GM21381 (cell line): ENCODE data around the gene GSG1.
A peak's percentile ranks its signal among the peaks of the same experiment; 100 is the strongest.

ENCODE experiments used
- ATAC-seq: cut with Tn5 transposase; IDR thresholded peaks from one replicate; pipeline ENCODE4 v1.9.1; 2021; ENCODE audit warnings: mild to moderate bottlenecking, moderate library complexity; ENCODE audit not compliant: unreplicated experiment

GSG1 gene

DNA sequence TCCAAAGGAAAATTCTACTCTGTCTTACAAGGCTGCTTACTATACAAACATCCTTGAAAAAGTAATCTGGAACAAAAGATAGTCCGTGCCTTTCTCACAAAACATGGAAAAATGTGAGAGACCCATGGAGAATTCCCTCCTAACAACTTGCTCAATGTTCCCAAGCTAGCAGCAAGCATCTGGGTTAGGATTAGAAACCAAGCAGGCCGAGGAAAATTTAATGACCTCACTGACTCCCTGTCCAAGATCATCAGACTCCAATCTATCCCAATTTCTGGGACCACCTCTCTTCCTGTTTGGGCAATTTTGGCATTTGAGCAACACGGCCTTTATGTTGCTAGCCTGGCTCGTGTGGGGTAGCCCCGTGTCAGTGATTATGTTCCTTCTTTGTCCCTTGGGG is 18.1 kb upstream of the GSG1 start:
- no peak for ATAC-seq

DNA sequence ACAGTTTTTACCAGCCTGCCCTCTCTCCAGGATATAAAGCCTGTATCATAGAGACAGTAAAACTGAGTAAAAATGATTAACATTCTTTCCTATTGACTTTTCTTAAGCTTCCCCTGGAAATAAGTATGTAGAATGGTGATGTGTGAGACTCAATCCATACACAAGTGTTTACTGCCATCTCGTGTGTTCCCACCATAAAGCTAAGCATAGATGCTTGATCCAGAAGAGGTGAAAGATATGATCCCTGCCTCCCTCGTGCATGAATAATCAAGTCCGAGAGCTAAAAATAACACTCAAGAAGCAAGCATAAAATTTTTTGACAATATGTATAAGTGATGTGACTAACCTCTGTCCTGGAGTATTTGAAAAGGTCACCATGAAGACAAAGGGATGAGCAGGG is 16.9 kb upstream of the GSG1 start:
- no peak for ATAC-seq

DNA sequence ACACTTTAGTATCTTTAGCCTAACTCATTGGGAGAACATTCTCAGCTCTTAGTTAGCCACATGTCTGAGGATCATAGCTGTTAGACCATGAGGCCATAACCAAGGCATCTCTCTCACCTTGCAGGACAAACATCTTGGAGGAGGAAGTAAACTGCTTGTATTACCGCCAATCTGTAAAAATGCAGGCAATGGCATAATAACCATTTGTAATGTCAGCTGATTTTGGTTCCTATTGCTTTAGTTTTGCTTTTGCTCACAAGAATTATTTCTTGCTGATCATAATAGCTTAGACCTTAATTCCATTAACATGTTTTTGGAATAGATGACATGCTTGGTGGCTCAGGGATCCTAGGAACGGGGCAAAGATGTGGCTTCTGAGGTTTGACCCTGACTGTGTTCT is 16.4 kb upstream of the GSG1 start:
- ATAC-seq, result no peak

DNA sequence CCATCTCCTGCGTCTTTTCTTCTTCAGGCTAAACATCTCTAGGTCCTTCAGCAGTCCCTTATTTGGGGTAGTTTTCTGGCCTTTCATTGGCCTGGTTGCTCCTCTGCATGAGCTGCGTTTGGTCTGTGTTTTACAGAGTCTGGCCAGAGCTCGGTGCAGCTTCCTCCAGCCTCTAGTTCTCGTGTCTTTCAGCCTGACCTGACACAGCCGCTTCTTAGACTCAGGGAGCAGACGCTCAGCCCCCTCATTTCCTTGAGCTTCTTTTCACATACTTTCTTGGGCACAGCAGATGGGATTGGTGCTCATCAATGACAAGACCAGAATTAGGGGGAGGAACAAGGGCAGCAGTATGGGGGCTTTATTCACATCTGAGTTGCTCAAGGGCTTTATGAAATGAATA is 13.6 kb upstream of the GSG1 start:
- no peak for ATAC-seq

DNA sequence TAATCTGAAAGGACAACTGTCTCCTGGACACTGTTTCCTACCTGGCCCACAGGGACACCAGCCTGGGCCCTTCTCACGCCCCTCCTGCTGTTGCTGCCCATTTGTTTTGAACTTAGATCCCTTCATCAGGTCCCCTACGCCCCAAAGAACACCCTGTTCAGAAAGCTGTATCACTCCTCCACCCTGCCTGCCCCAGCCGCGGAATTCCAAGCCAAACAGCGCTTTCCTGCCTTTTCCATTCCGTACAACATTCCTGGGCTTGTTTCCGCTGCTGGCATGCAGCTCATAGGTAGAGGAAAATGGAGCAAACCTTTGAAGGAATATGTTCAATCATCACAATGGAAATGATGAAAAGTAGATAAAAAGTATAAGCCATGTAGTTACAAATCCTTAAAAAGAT is 12.8 kb upstream of the GSG1 start:
- ATAC-seq, result no peak

DNA sequence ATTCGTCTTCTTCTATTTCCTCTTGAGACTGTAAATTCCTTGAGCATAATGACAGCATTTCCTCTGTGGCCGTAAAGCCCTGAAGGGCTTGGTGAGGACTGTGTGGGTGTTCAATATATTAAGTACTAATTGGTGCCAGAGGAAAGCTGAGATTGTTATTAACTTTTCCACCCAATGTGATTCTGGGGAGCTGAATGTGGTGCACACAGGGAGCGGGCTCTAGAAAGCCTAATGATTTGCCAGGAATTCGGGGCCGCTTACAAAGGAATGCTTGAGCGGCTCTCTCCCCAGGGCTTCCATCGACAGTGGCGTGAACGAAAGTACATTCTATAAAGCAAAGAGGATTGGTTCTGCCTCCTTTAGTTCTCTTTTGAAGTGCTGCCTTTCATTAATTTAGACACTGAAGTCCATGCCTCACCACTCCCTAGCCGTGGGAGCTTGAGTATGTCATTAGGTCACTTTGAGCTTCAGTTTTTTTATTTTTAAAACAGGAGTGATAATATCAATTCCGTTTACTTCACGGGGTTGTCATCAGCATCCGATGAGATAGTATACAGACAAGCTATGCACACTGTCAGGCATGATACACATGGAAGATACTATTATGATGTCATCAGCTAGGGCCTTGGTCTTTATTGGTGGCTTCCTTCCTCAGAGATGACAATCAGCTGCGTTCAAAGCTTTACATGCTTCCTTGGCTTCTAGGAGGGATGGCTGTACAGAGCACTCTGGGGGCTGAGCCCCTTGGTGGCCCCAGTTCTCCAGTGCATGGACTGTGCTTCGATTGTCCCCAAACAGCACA is 11.0 kb upstream of the GSG1 start:
- no peak for ATAC-seq

DNA sequence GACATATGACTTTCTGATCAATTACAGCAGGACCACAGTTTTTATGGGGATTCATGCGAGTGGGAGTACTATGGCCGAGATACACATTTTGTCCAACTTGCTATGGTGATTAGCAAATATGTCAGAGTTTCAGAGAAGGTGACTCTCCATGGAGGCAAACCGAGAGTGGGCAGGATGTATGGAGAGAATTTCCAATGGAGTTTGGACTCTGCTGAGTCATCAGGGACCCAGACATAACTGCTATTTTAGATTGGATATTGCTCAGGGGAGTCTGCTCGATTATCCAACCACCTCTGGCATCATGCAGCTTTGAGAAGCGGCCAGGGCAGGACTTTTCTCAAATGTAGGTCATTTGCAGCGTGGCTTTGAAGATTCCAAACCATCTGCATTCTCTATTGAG is 9.5 kb upstream of the GSG1 start:
- no peak for ATAC-seq

DNA sequence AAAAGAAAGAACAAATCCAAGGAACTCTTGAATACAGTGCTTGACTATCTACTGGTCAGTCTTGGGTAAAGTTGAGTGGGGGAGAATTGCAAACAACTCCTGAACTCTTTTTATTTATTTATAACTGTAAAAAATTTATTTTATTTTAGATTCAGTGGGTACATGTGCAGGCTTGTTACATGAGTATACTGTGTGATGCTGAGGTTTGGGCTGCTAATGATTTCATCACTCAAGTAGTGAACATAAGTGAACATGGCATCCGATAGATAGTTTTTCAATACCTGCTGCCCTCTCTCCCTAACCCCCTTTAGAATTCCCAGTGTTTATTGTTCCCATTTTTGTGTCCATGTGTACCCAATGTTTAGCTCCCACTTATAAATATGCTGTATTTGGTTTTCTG is 3.2 kb upstream of the GSG1 start:
- ATAC-seq, result no peak

DNA sequence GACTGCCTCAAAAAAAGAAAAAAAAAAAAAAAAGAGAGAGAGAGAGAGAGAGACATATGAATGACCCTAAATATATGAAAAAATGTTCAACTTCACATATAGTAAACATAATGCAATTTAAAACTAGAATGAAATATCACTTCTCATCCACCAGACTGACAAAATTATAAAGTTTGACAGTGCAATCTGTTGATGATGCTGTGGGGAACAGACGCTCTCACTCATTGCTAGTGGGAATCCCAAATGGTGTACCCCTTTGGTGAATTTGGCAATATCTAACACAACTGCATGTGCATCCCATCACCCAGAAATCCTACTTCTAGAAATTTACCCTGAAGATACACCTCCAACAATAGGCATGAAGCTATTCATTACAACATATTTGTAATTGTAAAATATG is 2.3 kb upstream of the GSG1 start:
- ATAC-seq, result no peak

DNA sequence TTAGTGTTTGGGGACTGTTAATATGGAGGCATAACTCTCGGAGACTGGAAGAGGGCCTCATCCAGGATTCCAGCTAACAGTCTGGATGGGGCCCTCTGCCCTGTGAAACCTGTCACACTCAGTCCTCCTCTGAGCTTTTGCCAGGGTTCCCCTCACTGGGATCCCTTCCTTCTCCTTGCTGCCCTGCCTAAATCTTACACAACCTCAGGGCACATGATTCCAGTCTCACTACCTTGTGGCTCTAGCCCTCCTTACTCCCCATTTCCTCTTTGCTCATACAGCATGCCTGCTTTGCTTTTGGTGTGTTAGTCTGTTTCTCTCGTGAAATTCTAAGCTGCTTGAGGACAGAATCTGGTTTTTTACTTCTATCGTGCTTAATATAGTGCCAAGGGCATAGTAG is 942 bp upstream of the GSG1 start:
- ATAC-seq, result no peak

DNA sequence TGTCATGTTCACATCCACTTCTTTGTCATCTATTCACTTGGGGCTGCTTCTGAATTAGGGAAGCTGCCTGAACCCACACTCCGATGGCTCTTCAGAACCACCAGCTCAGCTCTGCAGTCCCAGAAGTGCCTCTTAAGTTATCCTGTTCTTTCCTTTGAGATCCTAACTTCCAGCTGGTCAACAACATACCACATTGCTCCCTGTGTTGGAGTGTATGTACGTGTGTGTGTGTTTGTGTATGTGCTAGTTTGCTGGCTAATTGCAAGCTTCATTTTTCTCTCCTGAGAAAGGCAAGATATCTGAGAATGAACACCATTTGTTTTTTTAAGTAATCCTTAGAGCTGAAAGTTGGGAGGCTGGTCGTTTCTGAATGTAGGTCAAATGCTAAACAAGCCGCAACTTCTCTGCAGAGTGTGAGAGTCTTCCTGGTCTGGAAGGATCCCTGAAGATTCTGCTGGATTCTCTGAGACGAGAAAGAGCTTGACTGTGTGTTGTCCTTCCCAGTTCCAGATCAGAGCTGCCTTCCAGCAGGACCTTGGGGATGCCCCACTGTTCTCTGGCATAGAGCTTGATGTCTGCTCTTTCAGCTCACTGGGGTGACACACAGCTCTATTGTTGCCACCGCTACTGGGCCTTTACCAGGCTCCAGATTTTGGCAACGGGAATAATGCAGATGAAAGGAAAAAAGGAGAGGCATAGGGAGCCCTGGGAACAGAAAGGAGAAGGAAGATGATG is 839 bp downstream of the GSG1 start:
- no peak for ATAC-seq

DNA sequence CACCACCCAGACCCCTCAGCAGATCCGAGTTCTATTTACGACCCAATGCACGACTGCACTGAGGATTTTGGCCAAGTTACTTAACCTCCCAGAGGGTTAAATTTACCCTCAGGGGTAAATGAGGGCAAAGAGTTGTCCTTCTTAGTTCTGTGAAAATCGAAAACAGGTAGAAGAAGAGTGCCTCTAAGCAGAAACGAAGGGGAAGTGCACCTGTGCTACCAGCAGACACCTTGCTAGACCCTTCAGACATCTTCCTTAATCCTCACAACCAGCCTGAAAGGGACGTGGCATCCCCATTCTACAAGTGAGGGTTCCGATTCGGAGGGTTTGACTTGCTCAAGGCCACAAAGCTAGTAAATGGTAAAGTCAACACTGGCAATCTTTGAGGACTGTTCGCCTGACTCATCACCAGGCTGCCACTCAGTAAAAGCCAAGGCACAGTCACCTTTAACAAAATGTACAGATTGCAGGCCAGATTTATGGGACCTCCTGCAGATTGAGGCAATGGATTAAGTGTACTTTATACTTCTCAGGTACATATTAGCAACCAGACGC is 1.6 kb downstream of the GSG1 start:
- no peak for ATAC-seq

DNA sequence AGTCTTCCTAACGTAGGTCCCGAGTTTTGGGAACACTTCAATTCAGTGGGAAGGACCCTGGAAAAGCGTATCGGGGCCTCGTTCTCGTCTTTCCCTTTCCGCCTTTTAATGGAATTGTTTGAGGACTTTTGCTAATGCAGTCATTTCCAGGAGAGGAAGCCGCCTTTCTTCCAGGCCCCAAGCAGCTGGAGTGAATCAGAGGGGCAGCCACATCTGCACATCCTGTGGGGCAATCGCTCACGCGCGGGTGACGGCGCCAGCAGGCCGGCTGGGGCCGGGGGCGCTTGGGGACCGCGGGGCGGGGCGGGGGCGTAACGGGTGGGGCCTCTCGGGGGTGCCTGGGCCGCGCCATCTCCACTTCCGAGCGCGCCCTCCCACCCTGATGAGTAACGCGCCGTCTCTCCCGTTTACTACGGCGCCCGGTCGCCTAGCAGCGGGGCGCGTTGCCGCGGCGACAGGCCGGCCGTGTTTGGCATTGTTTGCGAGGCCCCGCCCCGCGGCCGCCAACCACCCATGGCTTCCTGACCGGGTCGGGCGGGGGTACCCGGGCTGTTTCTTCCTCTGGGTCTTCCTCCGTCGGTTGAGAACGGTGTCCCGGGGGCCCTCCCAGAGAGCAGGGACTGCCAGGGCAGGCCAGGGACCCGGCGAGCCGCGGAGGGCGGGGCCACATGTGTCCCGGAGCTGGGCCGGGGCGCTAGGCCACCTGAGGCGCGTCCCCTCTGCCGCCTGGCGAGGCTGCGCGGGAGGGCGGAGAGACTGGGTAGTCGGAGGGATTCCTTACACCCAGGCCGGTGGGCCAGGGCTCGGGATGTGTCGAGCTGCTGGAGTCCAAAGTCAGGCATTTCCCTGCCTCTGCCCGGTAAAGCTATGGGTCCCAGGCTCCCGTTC is 2.3 kb downstream of the GSG1 start:
- peak; percentile 88 for ATAC-seq

DNA sequence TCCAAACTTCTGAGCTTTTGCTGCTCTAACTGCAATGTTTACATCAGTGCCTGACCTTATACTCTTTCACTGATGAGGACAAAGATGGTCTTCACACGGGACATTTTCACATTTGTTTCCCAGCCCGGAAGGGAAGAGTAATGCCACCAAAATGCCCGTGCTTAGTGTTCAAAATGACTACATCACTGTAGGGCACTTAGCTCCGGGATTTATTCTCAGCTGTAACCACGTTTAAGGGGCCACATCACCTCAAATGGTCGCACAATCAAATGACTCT is 2.9 kb downstream of the GSG1 start:
- ATAC-seq, result no peak

DNA sequence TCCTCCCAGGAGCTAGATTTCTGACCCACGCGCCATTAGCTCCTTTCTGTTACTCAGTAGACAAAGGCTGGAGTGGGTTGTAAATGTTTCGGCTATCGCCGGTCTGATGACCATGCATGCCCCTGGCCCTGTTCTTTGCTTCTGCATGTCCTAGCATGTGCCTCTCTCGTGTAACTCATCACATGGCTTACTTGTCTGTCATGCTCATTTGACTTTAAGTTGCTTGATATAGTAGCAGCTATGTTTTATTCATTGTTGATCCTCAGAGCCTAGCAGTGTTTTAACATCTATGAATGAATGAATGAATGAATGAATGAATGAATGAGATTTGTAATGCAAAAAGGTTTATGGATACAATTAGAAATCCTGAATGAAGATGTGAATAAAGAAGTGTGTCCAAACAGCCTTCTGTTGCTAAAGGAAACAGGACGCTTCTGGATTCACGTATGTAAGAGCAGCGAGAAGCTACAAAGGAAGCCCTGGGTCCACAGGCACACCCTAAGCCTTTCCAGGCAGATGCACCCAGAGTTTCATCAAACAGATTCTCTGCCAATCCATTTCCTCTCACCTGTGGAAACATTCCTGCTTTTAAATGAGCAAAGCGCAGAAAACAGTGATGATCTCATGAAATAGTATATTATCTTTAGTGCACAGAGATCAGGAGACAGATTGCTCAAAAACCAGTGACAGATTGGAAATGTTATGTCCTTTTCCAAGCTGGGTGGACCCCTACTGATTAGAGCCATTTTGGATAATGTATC is 3.4 kb downstream of the GSG1 start:
- no peak for ATAC-seq

DNA sequence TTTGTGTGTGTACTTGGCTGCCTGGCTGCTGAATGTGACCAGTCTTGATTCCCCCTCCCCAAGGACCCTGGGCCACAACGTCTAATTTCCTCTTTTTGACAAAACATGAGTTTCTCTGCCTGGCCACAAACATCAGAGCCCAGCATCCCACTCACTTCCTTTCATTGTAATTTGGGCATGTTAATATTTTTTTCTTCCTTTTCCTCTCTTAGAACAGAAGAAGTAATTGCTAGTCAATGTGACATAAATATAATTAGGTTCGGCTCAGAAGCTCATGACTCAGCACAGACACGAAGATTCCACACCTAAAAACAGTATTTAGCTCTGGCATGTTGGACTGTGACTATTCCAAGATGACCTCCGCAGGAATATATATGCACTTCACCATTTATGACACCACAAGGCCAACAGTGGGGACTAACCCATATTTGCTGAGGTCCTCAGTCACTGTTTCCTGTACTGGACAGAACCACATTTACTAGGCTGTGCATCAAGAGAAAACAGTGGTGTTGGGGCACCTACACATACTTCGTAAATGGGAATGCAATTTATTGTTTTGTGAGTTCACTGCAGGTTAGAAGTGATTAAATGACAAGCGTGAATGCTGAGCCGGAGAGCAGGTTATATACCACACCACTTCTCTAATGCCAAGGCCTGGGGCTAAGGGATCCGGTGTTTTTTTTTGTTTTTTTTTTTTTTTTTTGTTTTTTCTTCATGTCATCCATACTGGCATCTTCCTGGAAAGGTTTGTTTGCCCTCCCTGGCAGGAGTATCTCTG is 4.2 kb downstream of the GSG1 start:
- ATAC-seq, result no peak

DNA sequence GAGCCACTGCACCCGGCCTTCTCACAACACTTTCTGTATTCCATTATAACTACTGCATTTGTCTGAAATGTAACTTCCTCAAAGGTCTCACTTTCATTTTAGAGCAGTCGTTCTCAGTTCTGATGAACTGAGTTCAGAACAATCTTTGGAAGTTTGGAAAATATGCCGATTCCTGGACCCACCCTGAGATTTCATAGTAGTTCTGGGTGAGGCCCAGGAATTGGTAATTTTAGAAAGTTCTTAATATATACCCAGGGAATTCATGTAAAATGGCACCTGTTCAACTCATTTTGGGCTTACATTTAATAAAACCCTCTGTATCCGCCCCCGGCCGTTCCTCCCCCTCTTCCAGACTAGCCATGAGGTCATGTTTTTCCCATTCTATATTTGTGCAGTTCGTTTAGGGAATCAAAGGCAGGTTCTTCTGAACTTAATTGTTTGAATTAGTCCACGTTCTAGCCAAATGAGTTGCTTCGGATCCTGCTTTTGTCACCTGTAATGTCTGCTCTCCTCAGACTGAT is 5.9 kb downstream of the GSG1 start:
- no peak for ATAC-seq

DNA sequence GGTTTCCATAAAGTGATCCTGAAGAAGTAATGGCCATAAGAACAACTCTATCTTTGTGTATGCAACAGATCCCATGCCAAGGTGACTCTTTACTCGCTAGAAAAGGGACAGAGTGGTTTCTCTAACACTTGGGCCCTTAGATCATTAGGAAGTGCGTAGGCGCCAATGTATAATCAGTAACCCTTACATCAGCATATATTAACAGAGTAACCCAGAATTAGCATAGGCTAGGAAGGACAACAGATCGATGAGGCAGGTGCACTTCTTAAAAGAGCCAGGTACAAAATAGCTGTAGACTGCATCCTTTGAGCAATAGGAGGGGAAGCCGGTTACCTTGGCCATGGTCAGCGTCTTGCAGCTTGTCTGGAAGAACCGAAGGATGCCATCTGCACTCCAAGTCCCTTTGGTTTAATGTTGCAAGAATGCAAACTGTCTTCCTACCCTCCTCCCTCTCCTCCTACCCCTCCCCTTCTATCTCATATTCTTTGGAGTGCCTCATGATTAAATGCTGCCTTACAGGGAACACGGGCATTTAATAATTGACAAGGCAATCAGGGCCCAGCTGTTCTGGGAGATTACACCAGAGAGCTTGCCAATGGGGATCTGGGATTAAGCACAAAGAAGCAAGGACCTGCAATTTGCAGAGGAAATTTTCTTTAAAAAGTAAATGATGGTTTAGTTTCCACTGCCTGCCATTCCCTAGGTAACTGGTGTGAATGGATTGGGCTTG is 8.0 kb downstream of the GSG1 start:
- ATAC-seq, result no peak

DNA sequence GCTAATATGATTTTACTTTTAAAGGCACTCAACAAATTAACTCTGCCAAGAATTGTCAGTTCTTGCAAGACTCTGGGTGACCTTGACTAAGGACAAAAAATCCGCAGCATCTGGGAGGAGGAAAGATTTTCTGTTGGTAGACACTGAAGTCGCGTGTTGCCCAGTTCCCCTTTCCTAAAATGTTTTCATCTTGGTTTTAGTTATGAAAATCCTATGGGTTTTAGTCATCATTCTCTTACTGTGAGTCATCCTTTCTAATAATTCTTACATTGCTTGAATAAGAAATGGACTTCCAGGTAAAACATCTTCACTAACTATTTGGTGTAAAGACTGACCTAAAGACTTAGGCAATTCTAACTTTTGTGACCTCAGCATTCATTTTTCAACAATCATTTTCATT is 9.1 kb downstream of the GSG1 start:
- peak; percentile 54 for ATAC-seq
